ENCODE measurements around the gene STC2.
"Not testable (repeated sequence)": the region's sequence is repeated elsewhere in the genome, so short reads cannot be mapped to it uniquely, and the experiment has no call there.

The STC2 gene

GRCh38 chr5:173296737-173297676 lies 31.2 kb downstream of the STC2 start:
- no peak for DNase-seq

- no peak for DNase-seq
These were observed 32.4 kb downstream of the STC2 start for GRCh38 chr5:173295796-173296195.

GRCh38 chr5:173294673-173295320 lies 33.4 kb downstream of the STC2 start:
- DNase-seq = no peak

- peak; percentile 80 for DNase-seq
These were observed 34.2 kb downstream of the STC2 start for GRCh38 chr5:173293817-173294672.

- DNase-seq = no peak
These were observed 36.2 kb downstream of the STC2 start for GRCh38 chr5:173291722-173292658.

GRCh38 chr5:173290477-173291131 lies 37.6 kb downstream of the STC2 start:
- no peak for DNase-seq

GRCh38 chr5:173289372-173289771 lies 38.8 kb downstream of the STC2 start:
- DNase-seq = no peak

- DNase-seq = no peak
These were observed 39.6 kb downstream of the STC2 start for GRCh38 chr5:173288632-173289031.

GRCh38 chr5:173287086-173287485 lies 41.1 kb downstream of the STC2 start:
- no peak for DNase-seq

- not testable (repeated sequence) for DNase-seq
These were observed 43.8 kb downstream of the STC2 start for GRCh38 chr5:173284343-173284958.

- DNase-seq = peak; percentile 76
These were observed 44.6 kb downstream of the STC2 start for GRCh38 chr5:173283318-173284288.

- no peak for DNase-seq
These were observed 45.3 kb downstream of the STC2 start for GRCh38 chr5:173282916-173283315.

GRCh38 chr5:173281910-173282309 lies 46.3 kb downstream of the STC2 start:
- no peak for DNase-seq

GRCh38 chr5:173279166-173279565 lies 49.0 kb downstream of the STC2 start:
- no peak for DNase-seq

- DNase-seq = no peak
These were observed 49.6 kb downstream of the STC2 start for GRCh38 chr5:173278641-173279040.

GRCh38 chr5:173278172-173278571 lies 50.0 kb downstream of the STC2 start:
- no peak for DNase-seq

GRCh38 chr5:173274771-173275170 lies 53.4 kb downstream of the STC2 start:
- no peak for DNase-seq

GRCh38 chr5:173271419-173271818 lies 56.8 kb downstream of the STC2 start:
- no peak for DNase-seq

GRCh38 chr5:173268750-173269432 lies 59.3 kb downstream of the STC2 start:
- DNase-seq = no peak

Measured in right kidney (tissue), 1 donor.